Neural progenitor cell (in vitro differentiated cells): Measurements from ENCODE around the gene TRPM3.

Experiments
- CTCF ChIP-seq: fragments of 200-600 bp; sonication (generic); IDR thresholded peaks from 2 replicates; pipeline ENCODE4 v1.5.1; 2017; ENCODE audit warnings: antibody characterized with exemption, mild to moderate bottlenecking
- EZH2phosphoT487 ChIP-seq: fragments of 200-600 bp; sonication (generic); IDR thresholded peaks from 2 replicates; pipeline ENCODE4 v1.6.1; 2017; ENCODE audit warnings: antibody characterized with exemption

- no peak for TF ChIP-seq EZH2phosphoT487
- no peak for TF ChIP-seq CTCF
These were observed 117.2 kb downstream of the TRPM3 start for GRCh38 chr9:71004196-71004595.
